ENCODE measurements around the gene DNAH11. TPM values are rescaled to one million over a fixed set of nuclear protein-coding genes. Genes with fewer than 3 reads are reported as not detected.

The DNAH11 gene
- total RNA-seq, 1 experiment from 2014 or later, result 0.39 TPM

DNA sequence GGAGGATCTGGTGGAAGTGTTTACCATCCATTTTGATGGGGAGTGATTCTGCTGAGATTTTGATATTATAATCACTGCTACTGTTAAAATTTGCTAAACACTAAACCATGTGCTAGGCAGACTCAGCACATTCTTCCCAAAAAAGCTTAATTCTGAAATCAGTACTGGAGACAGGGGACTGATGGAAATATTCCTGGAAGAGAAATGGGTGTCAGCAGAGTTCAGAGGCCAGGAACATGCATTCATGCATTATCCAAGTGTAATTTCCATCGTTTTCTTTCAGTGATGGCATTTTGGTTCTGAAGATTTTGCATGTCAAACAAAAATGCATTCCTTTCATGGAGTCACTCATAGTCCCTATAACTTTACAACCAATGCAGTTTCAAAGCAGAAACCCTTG lies 323.9 kb downstream of the DNAH11 start:
- Histone ChIP-seq H4K20me1 (ENCODE audit: insufficient read depth) (no peaks in the 10 kb centered on the region), H3K9ac (ENCODE audit: low read length) (no peak overlapping the region), H3K27ac (ENCODE audit: low read depth, low read length) (no peak overlapping the region), H3K36me3 (ENCODE audit: control insufficient read depth in 1 of 2, insufficient read depth in 2 of 2, low read length in 2 of 2) (no peaks in the 10 kb centered on the region), H3K79me2 (ENCODE audit: insufficient read depth, low read length) (no peaks in the 10 kb centered on the region), H3K27me3 (ENCODE audit: insufficient read depth, low read length) (no peaks in the 10 kb centered on the region), H3K4me3 (replicated peaks in 1 of 2; ENCODE audit: low read depth in 1 of 2, low read length in 2 of 2) (no peak overlapping the region), H3K9me2 (ENCODE audit: insufficient read depth) (no peaks in the 10 kb centered on the region), H3K4me2 (ENCODE audit: low read length) (no peak overlapping the region), H2AFZ (ENCODE audit: low read depth, low read length, poor library complexity, severe bottlenecking) (no peak overlapping the region), H3K9me3 (ENCODE audit: control insufficient read depth in 1 of 2, insufficient read depth in 1 of 2, low read depth in 1 of 2, low read length in 2 of 2) (no peaks in the 10 kb centered on the region), H3K4me1 (ENCODE audit: control insufficient read depth in 1 of 2, insufficient read depth in 2 of 2, low read length in 2 of 2) (0 out of 4 replicates have a peak, but pooled peaks cover 0 to 2% of the 10 kb centered on the region in 2 experiments)
- no TSS peak for BruUV-seq (replicated peaks)
- DNase-seq (ENCODE audit: low read depth, low spot score) (no peak), ATAC-seq (no peak)
- no peak for TF ChIP-seq POLR2AphosphoS5 (IDR thresholded peaks at IDR 0.05; ENCODE audit: low read depth, low read length)
- TF ChIP-seq, protein P1, sequence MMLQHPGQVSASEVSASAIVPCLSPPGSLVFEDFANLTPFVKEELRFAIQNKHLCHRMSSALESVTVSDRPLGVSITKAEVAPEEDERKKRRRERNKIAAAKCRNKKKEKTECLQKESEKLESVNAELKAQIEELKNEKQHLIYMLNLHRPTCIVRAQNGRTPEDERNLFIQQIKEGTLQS (IDR thresholded peaks at IDR 0.05), result no peak
- TF ChIP-seq ZFX (IDR thresholded peaks at IDR 0.05), result no peak
- no peak for TF ChIP-seq EZH2 (IDR thresholded peaks at IDR 0.05)
- TF ChIP-seq TCF7L2 (IDR thresholded peaks at IDR 0.05; ENCODE audit: borderline replicate concordance, extremely low read depth, insufficient read depth, insufficient read length), result no peak
- TF ChIP-seq SP1 (IDR thresholded peaks at IDR 0.05; ENCODE audit: low read depth), result no peak
- TF ChIP-seq ZNF274 (IDR thresholded peaks at IDR 0.05; ENCODE audit: low read depth, low read length), result no peak
- intact Hi-C loops (cut with micrococcal nuclease), result no loop called here
- CTCF ChIA-PET, result no interaction called here
- POLR2A ChIA-PET, result no interaction called here
- RAD21 ChIA-PET (ENCODE audit: low non-redundant PET in 1 of 2, low total read pairs in 2 of 2, uncharacterized antibody in 2 of 2, unreplicated experiment in 2 of 2), result no interaction called here

DNA sequence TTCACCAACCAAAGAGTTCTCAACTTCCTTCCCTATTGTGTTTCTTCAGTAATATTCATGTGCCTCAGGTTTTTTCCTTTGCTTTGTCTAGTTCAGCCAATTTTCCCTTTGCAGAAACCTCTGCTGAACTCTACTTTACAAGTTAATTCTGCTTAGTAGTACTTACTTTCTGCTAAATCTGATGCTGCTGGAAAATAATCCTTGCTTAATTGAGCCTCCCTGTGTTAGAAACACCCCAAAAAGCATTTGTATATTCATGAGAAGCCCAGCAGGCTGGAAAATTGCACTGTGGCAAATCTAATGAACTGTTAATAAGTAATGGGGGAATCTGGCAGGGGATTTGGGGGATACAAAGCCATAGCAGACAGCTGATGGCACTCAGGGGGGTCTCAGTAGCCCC lies 324.4 kb downstream of the DNAH11 start:
- no peak for TF ChIP-seq RAD21 (IDR thresholded peaks at IDR 0.05; ENCODE audit: low read depth)
- TF ChIP-seq, protein P2, sequence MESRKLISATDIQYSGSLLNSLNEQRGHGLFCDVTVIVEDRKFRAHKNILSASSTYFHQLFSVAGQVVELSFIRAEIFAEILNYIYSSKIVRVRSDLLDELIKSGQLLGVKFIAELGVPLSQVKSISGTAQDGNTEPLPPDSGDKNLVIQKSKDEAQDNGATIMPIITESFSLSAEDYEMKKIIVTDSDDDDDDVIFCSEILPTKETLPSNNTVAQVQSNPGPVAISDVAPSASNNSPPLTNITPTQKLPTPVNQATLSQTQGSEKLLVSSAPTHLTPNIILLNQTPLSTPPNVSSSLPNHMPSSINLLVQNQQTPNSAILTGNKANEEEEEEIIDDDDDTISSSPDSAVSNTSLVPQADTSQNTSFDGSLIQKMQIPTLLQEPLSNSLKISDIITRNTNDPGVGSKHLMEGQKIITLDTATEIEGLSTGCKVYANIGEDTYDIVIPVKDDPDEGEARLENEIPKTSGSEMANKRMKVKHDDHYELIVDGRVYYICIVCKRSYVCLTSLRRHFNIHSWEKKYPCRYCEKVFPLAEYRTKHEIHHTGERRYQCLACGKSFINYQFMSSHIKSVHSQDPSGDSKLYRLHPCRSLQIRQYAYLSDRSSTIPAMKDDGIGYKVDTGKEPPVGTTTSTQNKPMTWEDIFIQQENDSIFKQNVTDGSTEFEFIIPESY (IDR thresholded peaks at IDR 0.05; ENCODE audit: extremely low read depth, insufficient replicate concordance, low read length), result no peak
- ChIA-PET POLR2A (no interaction called here), CTCF (no interaction called here)

More for the DNA sequence above, 324.4 kb downstream of the DNAH11 start:
- no peak overlapping the region for H2AFZ ChIP-seq (ENCODE audit: low read depth, low read length, poor library complexity, severe bottlenecking)
- H3K27ac ChIP-seq (ENCODE audit: low read depth, low read length), result no peak overlapping the region
- no peaks in the 10 kb centered on the region for H4K20me1 ChIP-seq (ENCODE audit: insufficient read depth)
- BruUV-seq (replicated peaks), result no TSS peak
- H3K27me3 ChIP-seq (ENCODE audit: insufficient read depth, low read length), result no peaks in the 10 kb centered on the region
- no peak overlapping the region for H3K9ac ChIP-seq (ENCODE audit: low read length)
- no peaks in the 10 kb centered on the region for H3K9me2 ChIP-seq (ENCODE audit: insufficient read depth)
- RAD21 ChIA-PET (ENCODE audit: low non-redundant PET in 1 of 2, low total read pairs in 2 of 2, uncharacterized antibody in 2 of 2, unreplicated experiment in 2 of 2), result no interaction called here
- 0 out of 4 replicates have a peak, but pooled peaks cover 0 to 2% of the 10 kb centered on the region in 2 experiments for H3K4me1 ChIP-seq (ENCODE audit: control insufficient read depth in 1 of 2, insufficient read depth in 2 of 2, low read length in 2 of 2)
- no peak overlapping the region for H3K4me2 ChIP-seq (ENCODE audit: low read length)
- intact Hi-C loops (cut with micrococcal nuclease), result no loop called here
- H3K4me3 ChIP-seq (replicated peaks in 1 of 2; ENCODE audit: low read depth in 1 of 2, low read length in 2 of 2), result no peak overlapping the region
- DNase-seq (ENCODE audit: low read depth, low spot score) (no peak), ATAC-seq (no peak)
- H3K36me3 ChIP-seq (ENCODE audit: control insufficient read depth in 1 of 2, insufficient read depth in 2 of 2, low read length in 2 of 2), result no peaks in the 10 kb centered on the region
- H3K79me2 ChIP-seq (ENCODE audit: insufficient read depth, low read length), result no peaks in the 10 kb centered on the region
- no peaks in the 10 kb centered on the region for H3K9me3 ChIP-seq (ENCODE audit: control insufficient read depth in 1 of 2, insufficient read depth in 1 of 2, low read depth in 1 of 2, low read length in 2 of 2)

Data from HCT116 (cell line).